HCT116 (cell line): ENCODE data around the gene ARHGEF40.

Experiments
- CEBPB ChIP-seq: IDR thresholded peaks from 2 replicates; pipeline ENCODE4 v1.6.1; 2012; ENCODE audit warnings: low read depth
- EZH2 ChIP-seq: fragments of 200-600 bp; sonication (generic); IDR thresholded peaks from 2 replicates; pipeline ENCODE4 v1.6.1; 2017; ENCODE audit warnings: antibody characterized with exemption, mixed run types
- EZH2phosphoT487 ChIP-seq: fragments of 200-600 bp; IDR thresholded peaks from 2 replicates; pipeline ENCODE4 v1.6.1; 2018; ENCODE audit warnings: antibody characterized with exemption, borderline replicate concordance
- JUND ChIP-seq: IDR thresholded peaks from 2 replicates; pipeline ENCODE4 v1.6.1; 2012
- MAX ChIP-seq: IDR thresholded peaks from 2 replicates; pipeline ENCODE4 v1.6.1; 2012
- POLR2A ChIP-seq: IDR thresholded peaks from 2 replicates; pipeline ENCODE4 v1.7.0; 2011; ENCODE audit warnings: borderline replicate concordance; ENCODE audit not compliant: insufficient read depth, insufficient read length; ENCODE audit errors: extremely low read depth
- POLR2AphosphoS5 ChIP-seq: IDR thresholded peaks from 2 replicates; pipeline ENCODE4 v1.6.1; 2011; ENCODE audit warnings: mild to moderate bottlenecking, low read depth, low read length, moderate library complexity
- RAD21 ChIP-seq: IDR thresholded peaks from 2 replicates; pipeline ENCODE4 v1.6.1; 2012; ENCODE audit warnings: low read depth, mild to moderate bottlenecking
- SP1 ChIP-seq: IDR thresholded peaks from 2 replicates; pipeline ENCODE4 v1.6.1; 2012; ENCODE audit warnings: low read depth
- TCF7L2 ChIP-seq: IDR thresholded peaks from 2 replicates; pipeline ENCODE4 v1.7.0; 2011; ENCODE audit warnings: borderline replicate concordance, inconsistent platforms; ENCODE audit not compliant: insufficient read depth, insufficient read length; ENCODE audit errors: extremely low read depth
- YY1 ChIP-seq: IDR thresholded peaks from 2 replicates; pipeline ENCODE4 v1.6.1; 2011; ENCODE audit warnings: low read length, low read depth, moderate library complexity, mild to moderate bottlenecking; ENCODE audit not compliant: insufficient replicate concordance; ENCODE audit errors: extremely low read depth
- ZNF274 ChIP-seq: fragments of 200-500 bp; sonication (Bioruptor generic); IDR thresholded peaks from 2 replicates; pipeline ENCODE4 v1.6.1; 2014; ENCODE audit warnings: mild to moderate bottlenecking, low read depth, low read length, inconsistent platforms
- TF ChIP-seq, protein P1 (sequence below), 3 experiments: fragments of 200-600 bp in 1 of 3; sonication (generic) in 1 of 3; IDR thresholded peaks in 2 of 3; conservative IDR thresholded peaks in 1 of 3; 2 replicates each; pipeline ENCODE4 v1.5.1; 2012 to 2017; ENCODE audit warnings: low read depth in 2 of 3, low read length in 2 of 3, antibody characterized with exemption in 1 of 3, borderline replicate concordance in 1 of 3, control low read depth in 1 of 3, mild to moderate bottlenecking in 1 of 3, mixed read lengths in 1 of 3, mixed run types in 1 of 3, moderate library complexity in 1 of 3; ENCODE audit not compliant: insufficient read depth in 1 of 3
- TF ChIP-seq, protein P2 (sequence below): IDR thresholded peaks from 2 replicates; pipeline ENCODE4 v1.6.1; 2012; ENCODE audit warnings: low read depth

- TF ChIP-seq EZH2 (no peak), MAX (no peak), EZH2phosphoT487 (no peak), ZNF274 (no peak), YY1 (no peak), POLR2AphosphoS5 (no peak), SP1 (no peak), TCF7L2 (no peak), JUND (no peak), CEBPB (no peak), POLR2A (no peak), RAD21 (peak; percentile 82)
- TF ChIP-seq, protein P1, sequence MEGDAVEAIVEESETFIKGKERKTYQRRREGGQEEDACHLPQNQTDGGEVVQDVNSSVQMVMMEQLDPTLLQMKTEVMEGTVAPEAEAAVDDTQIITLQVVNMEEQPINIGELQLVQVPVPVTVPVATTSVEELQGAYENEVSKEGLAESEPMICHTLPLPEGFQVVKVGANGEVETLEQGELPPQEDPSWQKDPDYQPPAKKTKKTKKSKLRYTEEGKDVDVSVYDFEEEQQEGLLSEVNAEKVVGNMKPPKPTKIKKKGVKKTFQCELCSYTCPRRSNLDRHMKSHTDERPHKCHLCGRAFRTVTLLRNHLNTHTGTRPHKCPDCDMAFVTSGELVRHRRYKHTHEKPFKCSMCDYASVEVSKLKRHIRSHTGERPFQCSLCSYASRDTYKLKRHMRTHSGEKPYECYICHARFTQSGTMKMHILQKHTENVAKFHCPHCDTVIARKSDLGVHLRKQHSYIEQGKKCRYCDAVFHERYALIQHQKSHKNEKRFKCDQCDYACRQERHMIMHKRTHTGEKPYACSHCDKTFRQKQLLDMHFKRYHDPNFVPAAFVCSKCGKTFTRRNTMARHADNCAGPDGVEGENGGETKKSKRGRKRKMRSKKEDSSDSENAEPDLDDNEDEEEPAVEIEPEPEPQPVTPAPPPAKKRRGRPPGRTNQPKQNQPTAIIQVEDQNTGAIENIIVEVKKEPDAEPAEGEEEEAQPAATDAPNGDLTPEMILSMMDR (IDR thresholded peaks at IDR 0.05 in 2 of 3, conservative IDR thresholded peaks at IDR 0.05 in 1 of 3; ENCODE audit: borderline replicate concordance in 1 of 3, insufficient read depth in 1 of 3, low read depth in 2 of 3, low read length in 2 of 3): peak; percentile 63 to 88 (median 65)
- TF ChIP-seq, protein P2, sequence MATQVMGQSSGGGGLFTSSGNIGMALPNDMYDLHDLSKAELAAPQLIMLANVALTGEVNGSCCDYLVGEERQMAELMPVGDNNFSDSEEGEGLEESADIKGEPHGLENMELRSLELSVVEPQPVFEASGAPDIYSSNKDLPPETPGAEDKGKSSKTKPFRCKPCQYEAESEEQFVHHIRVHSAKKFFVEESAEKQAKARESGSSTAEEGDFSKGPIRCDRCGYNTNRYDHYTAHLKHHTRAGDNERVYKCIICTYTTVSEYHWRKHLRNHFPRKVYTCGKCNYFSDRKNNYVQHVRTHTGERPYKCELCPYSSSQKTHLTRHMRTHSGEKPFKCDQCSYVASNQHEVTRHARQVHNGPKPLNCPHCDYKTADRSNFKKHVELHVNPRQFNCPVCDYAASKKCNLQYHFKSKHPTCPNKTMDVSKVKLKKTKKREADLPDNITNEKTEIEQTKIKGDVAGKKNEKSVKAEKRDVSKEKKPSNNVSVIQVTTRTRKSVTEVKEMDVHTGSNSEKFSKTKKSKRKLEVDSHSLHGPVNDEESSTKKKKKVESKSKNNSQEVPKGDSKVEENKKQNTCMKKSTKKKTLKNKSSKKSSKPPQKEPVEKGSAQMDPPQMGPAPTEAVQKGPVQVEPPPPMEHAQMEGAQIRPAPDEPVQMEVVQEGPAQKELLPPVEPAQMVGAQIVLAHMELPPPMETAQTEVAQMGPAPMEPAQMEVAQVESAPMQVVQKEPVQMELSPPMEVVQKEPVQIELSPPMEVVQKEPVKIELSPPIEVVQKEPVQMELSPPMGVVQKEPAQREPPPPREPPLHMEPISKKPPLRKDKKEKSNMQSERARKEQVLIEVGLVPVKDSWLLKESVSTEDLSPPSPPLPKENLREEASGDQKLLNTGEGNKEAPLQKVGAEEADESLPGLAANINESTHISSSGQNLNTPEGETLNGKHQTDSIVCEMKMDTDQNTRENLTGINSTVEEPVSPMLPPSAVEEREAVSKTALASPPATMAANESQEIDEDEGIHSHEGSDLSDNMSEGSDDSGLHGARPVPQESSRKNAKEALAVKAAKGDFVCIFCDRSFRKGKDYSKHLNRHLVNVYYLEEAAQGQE: no peak
Observed at GRCh38 chr14:21068521-21069387, 1.4 kb upstream of the ARHGEF40 start.
